Right lung (tissue), 5 donors: ENCODE results near the gene ELF3. TPM values are rescaled to one million over a fixed set of nuclear protein-coding genes. Genes with fewer than 3 reads are reported as not detected.
"Not testable (repeated sequence)": the region's sequence is repeated elsewhere in the genome, so short reads cannot be mapped to it uniquely, and the experiment has no call there.

Source experiments
- DNase-seq, 2 donors: peaks; one replicate each; pipeline ENCODE4 v3.0.0-alpha.2; 2013
- polyA plus RNA-seq, 5 donors: library from polyadenylated mRNA; unstranded; fragments of 120-200 nt; gene quantifications; one replicate each; pipeline versions ENCODE4 v1.2.1 to v1.2.3, GENCODE V29; 2013; ENCODE audit warnings: inconsistent platforms in 1 of 5, low replicate concordance in 1 of 5; ENCODE audit not compliant: insufficient read length in 5 of 5, insufficient read depth in 1 of 5

The ELF3 gene
- polyA plus RNA-seq, 5 donors, result 54.6 to 93.2 (median 63.4) TPM

DNA sequence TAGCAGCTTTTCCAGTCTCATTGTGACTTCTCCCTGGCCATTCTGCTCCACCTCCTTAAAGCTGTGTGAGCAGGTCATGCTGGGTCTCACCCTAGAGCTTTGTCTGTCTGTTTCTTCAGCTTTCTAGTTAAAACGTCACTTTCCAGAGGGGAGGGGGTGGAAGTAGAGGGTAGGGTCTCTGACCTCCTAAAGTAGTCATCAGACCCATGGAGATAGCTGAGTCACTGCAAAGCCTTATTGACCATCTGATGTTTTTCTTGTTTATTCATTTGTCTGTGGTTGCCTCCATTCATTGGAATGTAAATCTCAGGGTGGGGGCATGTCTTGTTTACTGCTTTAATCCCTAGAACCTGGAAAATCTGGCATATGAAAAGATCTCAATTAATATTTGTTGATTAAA is 52.7 kb downstream of the ELF3 start:
- no peak for DNase-seq

DNA sequence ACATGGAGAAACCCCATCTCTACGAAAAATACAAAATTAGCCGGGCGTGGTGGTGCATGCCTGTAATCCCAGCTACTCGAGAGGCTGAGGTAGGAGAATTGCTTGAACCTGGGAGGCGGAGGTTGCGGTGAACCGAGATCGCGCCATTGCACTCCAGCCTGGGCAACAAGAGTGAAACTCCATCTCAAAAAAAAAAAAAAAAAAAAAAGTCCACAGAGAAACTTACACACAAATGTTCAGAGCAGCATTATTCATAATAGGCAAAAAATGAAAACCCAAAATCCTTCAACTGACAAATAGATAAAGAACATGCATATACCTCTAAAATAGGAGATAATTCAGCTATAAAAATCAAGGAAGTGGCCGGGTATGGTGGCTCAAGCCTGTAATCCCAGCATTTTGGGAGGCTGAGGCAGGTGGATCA is 54.5 kb downstream of the ELF3 start:
- DNase-seq, result not testable (repeated sequence)

Other genes with a start within 250 kb of the ELF3 start
- 10 to 100 TPM; 71.0 to 98.4 (median 92.2) TPM for gene IPO9, start 181.4 kb upstream of the ELF3 start, polyA plus RNA-seq
- gene SHISA4, start 121.7 kb upstream of the ELF3 start, polyA plus RNA-seq, result 10 to 100 TPM; 14.7 to 25.6 (median 18.5) TPM
- 1 to 10 TPM; 3.5 to 8.2 (median 5.1) TPM for gene LMOD1, start 64.0 kb upstream of the ELF3 start, polyA plus RNA-seq
- gene TIMM17A, start 55.1 kb upstream of the ELF3 start, polyA plus RNA-seq, result 10 to 100 TPM; 46.5 to 54.9 (median 51.1) TPM
- 10 to 100 TPM; 54.7 to 66.3 (median 59.5) TPM for gene RNPEP, start 27.9 kb upstream of the ELF3 start, polyA plus RNA-seq
- under 1 TPM; 0.06 to 0.12 (median 0.07) TPM for gene GPR37L1, start 112.3 kb downstream of the ELF3 start, polyA plus RNA-seq
- gene ARL8A, start 134.2 kb downstream of the ELF3 start, polyA plus RNA-seq, result 10 to 100 TPM; 36.5 to 47.3 (median 43.8) TPM
- 1 to 10 TPM; 1.2 to 1.5 (median 1.4) TPM for gene PTPN7, start 150.0 kb downstream of the ELF3 start, polyA plus RNA-seq
- gene LGR6, start 183.2 kb downstream of the ELF3 start, polyA plus RNA-seq, result 1 to 10 TPM in 3 of 5 donors, under 1 TPM in 2; 0.61 to 1.7 (median 1.2) TPM